ENCODE measurements around the gene COL17A1.

Gene COL17A1

DNA sequence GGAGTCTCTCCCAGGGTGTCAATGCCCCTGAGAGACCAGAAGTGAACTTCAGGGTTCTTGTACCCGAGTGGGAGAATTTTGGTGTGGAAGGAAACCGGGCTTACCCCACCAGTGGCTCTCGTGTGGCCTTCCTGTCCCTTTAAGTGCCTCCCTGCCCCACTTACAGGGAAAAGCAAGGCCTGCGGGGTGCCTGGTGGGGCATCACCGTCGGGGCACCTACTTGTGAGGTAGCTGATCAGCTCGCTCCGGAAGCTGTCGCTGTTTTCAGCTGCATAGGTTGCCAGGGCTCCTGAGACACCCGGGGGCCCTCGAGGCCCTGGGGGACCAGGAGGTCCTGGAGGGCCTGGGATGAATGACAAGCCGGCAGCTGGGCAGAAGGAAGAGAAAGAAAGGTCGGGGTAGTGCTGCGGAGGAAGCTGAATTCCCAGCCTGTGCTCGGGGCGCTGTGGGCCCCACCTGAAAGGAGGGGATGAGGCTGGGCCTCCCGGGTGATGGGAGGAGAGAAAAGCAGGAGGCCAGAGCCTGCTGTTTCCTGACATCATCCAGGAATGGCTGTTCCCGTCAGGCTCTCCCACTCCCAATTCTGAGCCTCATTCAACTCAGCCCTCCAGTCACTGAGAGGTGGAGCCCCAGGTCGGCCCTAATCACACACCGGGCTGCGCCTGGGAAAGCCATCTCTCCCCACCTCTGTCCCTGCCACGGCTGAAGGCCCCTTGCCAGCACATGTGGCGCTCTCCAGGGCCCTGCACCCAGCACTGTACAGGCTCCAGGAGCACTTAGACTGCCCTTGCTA, 51.1 kb downstream of the COL17A1 start:
- no peak for DNase-seq

DNA sequence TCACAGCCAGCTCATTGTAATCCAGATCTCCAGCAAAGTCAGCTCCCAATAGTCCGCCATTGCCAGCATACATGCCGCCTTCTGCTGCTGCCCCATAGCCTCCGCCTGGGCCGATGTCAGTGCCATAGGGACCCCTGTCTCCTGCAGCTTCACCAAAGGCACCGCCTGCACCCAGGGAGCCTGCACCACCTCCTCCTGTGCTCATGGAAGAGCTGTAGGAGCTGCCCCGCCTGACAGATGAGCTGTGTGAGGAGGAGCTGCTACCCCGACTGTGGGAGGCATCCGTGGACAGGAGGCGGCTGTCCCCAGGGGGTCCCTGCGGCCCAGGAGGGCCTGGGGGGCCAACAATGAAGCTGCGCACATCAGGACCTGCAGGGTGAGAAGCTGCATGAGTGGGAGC, 51.7 kb downstream of the COL17A1 start:
- DNase-seq, result peak in 1 of 58 donors; percentile 18

- DNase-seq, result peak in 8 of 58 donors; percentile 7 to 52 (median 42)
Observed at GRCh38 chr10:104033401-104033930, 52.2 kb downstream of the COL17A1 start.

GRCh38 chr10:104032144-104032775, 53.4 kb downstream of the COL17A1 start:
- peak in 10 of 58 donors; percentile 17 to 43 (median 28) for DNase-seq

- DNase-seq, result no peak
Observed at GRCh38 chr10:104031631-104032030, 54.0 kb downstream of the COL17A1 start.

DNA sequence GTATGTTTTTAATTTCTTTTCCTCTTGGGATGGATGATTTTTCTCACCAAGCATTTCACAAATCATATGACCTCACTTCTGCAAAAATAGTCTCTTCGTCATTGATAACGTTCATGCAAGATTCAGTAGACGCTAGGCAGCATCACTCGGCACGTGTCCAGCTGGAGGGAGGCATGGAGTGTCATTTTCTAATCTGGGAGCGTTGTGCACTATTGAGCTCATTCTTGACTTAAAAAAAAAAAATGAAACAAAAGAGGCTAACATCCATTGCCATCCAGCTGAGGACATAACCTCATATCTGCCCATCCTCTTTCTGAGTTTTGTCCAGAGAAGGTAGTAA, 56.2 kb downstream of the COL17A1 start:
- peak in 47 of 58 donors; percentile 14 to 90 (median 55) for DNase-seq

- no peak for DNase-seq
Observed at GRCh38 chr10:104028823-104029520, 56.7 kb downstream of the COL17A1 start.

- DNase-seq, result peak in 40 of 58 donors; percentile 9 to 76 (median 42)
Observed at GRCh38 chr10:104028146-104028545, 57.5 kb downstream of the COL17A1 start.

- no peak for DNase-seq
Observed at GRCh38 chr10:104026762-104027161, 58.9 kb downstream of the COL17A1 start.

GRCh38 chr10:104025524-104025923, 60.2 kb downstream of the COL17A1 start:
- peak in 1 of 58 donors; percentile 44 for DNase-seq

DNA sequence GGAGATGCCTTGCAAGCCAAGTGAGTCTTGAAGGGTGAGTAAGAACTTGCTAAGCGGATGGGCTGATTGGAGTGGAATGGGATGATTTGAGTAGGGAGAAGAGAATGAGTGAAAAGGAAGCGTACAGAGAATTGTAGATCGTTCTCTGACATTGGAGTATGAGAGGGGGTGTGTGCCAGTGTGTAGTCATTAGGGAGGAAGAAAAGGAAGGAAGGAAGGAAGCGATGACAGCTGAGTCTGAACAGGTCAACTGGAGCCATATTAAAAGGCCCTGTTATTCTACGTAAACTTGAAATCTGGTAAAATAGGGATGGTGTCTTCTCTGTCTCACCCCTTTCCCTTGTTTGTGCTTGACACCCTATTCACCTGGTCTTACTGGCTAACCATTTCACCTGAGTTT, 63.7 kb downstream of the COL17A1 start:
- DNase-seq, result no peak

DNA sequence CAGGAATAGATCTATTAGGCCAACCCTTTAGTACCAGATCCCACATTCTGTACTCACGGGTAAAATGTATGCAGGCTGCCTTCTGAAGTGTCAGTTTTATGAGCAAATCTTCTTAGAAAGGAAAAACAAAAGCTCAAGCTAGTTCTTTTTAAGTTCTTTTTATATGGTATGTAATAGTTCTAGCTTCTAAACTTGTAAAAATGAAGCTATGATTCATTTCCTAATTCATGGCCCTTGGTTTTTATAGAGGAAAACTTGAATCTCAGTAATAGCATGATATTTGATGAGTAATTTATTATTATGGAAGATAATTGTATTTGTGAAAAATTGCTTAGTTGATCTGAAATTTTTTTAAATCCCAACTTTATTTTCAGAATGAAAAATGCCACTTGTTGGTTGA, 64.4 kb downstream of the COL17A1 start:
- no peak for DNase-seq

DNA sequence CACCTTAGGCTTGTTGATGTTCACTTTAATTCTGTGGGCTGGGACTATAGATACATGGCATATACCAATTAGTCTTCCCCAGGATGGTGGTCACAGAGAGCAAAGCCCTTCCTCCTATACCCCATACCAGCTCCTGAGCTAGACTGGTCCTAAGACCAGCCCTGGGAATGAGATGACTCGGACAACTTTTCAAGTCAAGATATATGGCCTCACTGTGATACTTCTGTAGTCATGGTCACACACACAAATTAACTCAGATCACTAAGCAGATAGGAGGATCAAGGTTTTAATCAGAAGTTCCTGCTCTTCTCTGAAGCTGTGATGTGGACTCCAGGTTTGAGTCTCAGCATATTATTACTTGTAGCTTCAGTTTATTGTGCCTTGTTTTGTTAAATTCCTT, 65.7 kb downstream of the COL17A1 start:
- DNase-seq, result no peak

DNA sequence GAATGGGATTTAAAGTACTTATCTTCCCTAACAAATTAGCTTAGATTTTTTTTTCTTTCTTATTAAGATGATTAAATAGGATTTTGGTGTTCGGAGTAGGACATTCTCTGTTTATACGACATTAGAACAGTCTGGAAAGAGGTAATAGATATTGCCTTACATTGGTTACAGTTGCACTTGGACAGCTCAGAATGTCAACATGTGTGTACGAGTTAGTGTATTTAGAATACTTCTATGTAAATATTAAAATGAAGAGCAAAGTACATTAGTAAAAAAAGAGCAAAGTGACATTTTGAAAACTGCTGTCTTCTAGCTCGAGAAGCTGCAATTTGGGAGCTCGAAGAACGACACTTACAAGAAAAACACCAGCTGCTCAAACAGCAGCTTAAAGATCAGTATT, 67.2 kb downstream of the COL17A1 start:
- DNase-seq, result no peak

DNA sequence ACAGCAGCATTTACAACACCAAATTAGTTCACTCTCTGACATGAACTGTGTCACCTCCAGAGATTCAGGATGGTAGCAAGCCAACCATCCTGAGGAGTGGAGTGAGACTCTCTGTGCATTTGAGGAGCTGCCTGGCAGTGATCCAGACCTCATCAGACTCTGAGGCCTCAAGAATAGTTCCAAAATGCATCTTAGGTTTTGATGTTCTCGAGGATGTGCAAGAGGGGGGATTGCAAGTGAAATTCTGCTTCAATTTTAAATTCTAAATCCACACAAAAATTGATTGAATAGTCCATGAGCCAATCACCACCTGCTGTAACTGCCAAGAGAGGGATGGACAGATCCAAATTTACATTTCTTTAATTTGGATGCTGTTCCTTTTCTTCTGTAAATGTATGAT, 69.0 kb downstream of the COL17A1 start:
- DNase-seq, result no peak

- no peak for DNase-seq
Observed at GRCh38 chr10:104014176-104014575, 71.5 kb downstream of the COL17A1 start.

- no peak for DNase-seq
Observed at GRCh38 chr10:104013489-104013888, 72.2 kb downstream of the COL17A1 start.

- no peak for DNase-seq
Observed at GRCh38 chr10:104011904-104012303, 73.8 kb downstream of the COL17A1 start.

GRCh38 chr10:104005172-104005863, 80.4 kb downstream of the COL17A1 start:
- no peak for DNase-seq

DNA sequence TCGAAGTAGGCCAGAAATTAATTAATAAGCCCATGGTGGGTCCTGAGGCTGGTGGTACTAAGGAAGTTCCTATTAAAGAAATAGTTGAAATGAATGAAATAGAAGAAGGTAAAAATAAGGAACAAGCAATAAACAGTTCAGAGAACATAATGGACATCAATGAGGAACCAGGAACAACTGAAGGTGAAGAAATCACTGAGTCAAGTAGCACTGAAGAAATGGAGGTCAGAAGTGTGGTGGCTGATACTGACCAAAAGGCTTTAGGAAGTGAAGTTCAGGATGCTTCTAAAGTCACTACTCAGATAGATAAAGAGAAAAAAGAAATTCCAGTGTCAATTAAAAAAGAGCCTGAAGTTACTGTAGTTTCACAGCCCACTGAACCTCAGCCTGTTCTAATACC, 82.8 kb downstream of the COL17A1 start:
- no peak for DNase-seq

- no peak for DNase-seq
Observed at GRCh38 chr10:103998805-103999204, 86.9 kb downstream of the COL17A1 start.

DNA sequence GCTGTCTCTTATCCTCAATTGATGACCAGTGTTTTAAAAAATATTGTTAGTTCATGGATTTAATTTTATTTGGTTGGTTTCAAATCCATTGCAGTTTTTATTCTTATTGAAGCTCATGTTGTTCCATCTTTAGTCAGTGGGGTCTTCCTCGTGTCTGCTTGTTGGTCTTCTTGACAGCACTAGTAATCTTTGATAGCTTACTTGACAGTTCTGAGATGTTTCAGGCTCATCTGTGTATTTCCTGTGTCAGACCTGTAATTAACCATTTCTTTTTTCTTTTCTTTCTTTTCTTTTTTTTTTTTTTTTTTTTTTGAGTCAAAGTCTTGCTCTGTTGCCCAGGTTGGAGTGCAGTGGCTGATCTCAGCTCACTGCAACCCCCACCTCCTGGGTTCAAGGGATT, 90.5 kb downstream of the COL17A1 start:
- no peak for DNase-seq
